GM10266 (cell line): ENCODE results near the gene FAM240A.

Experiments
- DNase-seq: peaks from one replicate; pipeline ENCODE4 v3.0.0; 2012; ENCODE audit errors: extremely low spot score
- TF ChIP-seq, protein P1 (sequence below): IDR thresholded peaks from 2 replicates; pipeline ENCODE4 v1.5.1; 2012; ENCODE audit warnings: mild to moderate bottlenecking, low read depth; ENCODE audit not compliant: control insufficient read depth, insufficient read depth; ENCODE audit errors: missing control alignments

Gene FAM240A

DNA sequence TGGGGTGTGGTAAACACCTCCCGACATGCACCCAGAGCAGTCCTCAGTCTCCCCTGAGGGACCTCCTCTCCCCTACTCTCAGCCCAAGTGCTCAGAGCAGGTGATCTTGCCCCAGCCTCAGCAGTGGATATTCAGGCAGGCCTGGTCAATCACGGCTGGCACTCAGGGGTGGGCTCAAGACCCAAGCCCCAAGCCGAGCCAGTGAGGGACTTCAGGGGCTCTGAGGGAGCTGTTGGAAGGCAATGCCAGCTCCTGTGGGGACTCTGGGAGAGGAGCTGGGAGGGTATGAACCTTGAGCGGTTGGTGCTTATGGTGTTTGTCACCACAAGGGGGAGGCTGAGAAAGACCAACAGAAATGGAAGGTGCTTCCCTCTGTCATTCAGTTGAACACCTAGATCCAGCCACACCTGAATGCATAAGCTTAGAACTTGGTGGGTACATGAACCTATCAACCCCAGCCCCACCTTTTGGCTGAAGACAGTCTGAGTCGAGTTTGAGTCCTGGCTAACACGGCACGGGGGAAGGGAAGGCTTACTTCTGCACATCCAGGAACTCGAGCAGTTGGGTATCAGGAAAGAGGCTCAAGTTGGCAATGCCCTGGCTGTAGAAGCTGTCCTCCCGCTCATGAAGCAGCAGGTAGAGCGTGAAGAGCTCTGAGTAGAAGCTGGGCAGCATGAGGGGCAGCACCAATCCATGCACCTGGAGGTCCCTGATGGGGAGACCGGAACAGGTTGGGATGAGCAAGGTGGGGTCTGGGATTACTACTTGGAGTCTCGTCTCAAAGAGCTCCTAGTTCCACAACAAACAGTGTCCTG lies 61.9 kb downstream of the FAM240A start:
- DNase-seq = no peak
- TF ChIP-seq, protein P1, sequence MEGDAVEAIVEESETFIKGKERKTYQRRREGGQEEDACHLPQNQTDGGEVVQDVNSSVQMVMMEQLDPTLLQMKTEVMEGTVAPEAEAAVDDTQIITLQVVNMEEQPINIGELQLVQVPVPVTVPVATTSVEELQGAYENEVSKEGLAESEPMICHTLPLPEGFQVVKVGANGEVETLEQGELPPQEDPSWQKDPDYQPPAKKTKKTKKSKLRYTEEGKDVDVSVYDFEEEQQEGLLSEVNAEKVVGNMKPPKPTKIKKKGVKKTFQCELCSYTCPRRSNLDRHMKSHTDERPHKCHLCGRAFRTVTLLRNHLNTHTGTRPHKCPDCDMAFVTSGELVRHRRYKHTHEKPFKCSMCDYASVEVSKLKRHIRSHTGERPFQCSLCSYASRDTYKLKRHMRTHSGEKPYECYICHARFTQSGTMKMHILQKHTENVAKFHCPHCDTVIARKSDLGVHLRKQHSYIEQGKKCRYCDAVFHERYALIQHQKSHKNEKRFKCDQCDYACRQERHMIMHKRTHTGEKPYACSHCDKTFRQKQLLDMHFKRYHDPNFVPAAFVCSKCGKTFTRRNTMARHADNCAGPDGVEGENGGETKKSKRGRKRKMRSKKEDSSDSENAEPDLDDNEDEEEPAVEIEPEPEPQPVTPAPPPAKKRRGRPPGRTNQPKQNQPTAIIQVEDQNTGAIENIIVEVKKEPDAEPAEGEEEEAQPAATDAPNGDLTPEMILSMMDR = no peak

DNA sequence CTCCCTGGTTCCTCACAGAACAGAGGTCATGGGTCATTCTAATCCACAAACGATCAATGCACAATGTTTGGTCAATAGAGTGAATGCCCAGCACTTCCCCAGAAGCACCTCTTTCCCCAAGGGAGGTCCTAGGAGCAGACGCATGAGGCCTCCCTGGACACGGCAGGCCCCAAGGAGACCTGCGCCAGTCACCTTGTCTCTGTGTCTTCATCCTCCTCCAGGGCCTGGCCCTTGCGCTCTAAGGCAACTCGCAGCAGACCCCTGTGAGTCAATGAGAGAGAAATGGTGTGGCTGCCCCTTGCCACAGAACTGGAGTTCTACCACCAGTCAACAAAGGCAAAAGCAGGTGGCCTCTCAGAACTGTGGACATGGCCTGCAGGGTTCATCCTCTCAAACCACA lies 63.1 kb downstream of the FAM240A start:
- TF ChIP-seq, protein P1 = no peak
- no peak for DNase-seq
